Activated CD4-positive, alpha-beta T cell treated with anti-CD3 and anti-CD28 coated beads, Interleukin-2, amount 10 ng/mL, durations not matched to agents 24 days and 14 days (primary cell): ENCODE measurements around the gene CREG1. TPM values are rescaled to one million over a fixed set of nuclear protein-coding genes. Genes with fewer than 3 reads are reported as not detected.

Source experiments
- DNase-seq: peaks from one replicate; pipeline ENCODE4 v3.0.0; 2022
- H3K27ac Mint-ChIP-seq: one replicate; pipeline ENCODE4 v1.8.0; 2022; ENCODE audit warnings: mild to moderate bottlenecking, mixed read lengths
- H3K27me3 Mint-ChIP-seq: one replicate; pipeline ENCODE4 v1.8.0; 2022; ENCODE audit warnings: mixed read lengths
- H3K36me3 Mint-ChIP-seq: one replicate; pipeline ENCODE4 v1.8.0; 2022; ENCODE audit warnings: low read depth, mild to moderate bottlenecking, mixed read lengths
- H3K4me1 Mint-ChIP-seq: one replicate; pipeline ENCODE4 v1.8.0; 2021; ENCODE audit warnings: mixed read lengths
- H3K4me3 Mint-ChIP-seq: one replicate; pipeline ENCODE4 v1.8.0; 2022; ENCODE audit warnings: mild to moderate bottlenecking, moderate library complexity, mixed read lengths
- H3K9me3 Mint-ChIP-seq: one replicate; pipeline ENCODE4 v1.8.0; 2021; ENCODE audit warnings: mixed read lengths
- intact Hi-C: fragments of 100-400 bp; cut with micrococcal nuclease; formaldehyde crosslinking; loops from one replicate; pipeline ENCODE4 v1.15.1; 2023
- total RNA-seq: library from RNA; stranded (reverse); gene quantifications from 2 replicates; pipeline ENCODE4 v1.2.3, GENCODE V29; 2022

The CREG1 gene
- total RNA-seq, 1 donor from 2014 or later: 12.3 TPM

DNA sequence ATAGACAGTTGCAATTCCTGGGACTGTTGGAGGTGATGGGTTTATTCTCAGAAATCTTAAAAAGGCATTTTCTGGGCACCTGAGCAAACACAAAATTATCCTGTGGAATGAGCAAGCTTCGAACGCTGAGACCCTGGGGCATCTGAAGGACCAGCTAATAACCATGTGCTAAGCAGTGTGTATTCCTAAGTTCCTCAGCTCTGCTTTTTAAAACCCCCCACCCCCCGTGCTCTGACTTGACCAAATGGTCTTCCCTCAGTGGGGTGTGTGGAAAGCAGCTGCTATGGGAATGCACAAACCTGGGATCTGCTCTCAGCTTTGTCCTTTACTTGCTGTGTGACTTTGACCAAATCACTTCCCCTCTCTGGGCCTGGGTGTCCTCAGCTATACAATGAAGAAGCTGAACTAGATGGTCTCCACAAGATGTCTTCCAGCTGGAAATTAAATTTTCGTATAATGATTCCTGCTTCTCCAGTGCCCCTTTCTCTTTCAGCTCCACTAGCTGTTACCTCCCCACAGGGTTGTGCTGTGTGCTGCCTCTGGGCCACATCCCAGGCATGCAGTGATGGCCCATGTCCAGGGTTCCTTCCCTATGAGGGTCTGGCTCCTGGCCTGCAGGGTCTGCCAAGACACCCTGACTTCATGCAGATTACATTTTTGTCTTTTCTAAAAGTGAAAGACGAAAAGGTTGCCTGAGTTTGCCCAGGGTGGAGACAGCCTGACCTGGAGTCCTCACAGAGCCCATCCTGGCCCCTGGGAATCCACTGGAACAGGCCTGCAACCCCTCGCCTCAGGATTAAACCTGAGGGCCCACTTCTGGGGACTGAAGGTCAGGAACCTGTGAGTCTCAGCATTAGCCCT, 20.4 kb downstream of the CREG1 start:
- no peak for DNase-seq
- H3K9me3 Mint-ChIP-seq: no peaks in the 10 kb centered on the region
- no peak overlapping the region for H3K4me3 Mint-ChIP-seq
- intact Hi-C loops: loop anchor here (1.0 to 5.0 kb wide), 4 partner anchors 78 to 466 kb away; no protein-coding TSS in a partner anchor
- no peak overlapping the region for H3K27ac Mint-ChIP-seq
- H3K27me3 Mint-ChIP-seq: peaks cover 1% of the 10 kb centered on the region
- no peaks in the 10 kb centered on the region for H3K36me3 Mint-ChIP-seq
- H3K4me1 Mint-ChIP-seq: peaks cover 3% of the 10 kb centered on the region

GRCh38 chr1:167532375-167532774, 21.2 kb downstream of the CREG1 start:
- Mint-ChIP-seq H3K36me3 (no peaks in the 10 kb centered on the region), H3K27ac (no peak overlapping the region), H3K27me3 (peaks cover 1% of the 10 kb centered on the region), H3K4me1 (peaks cover 3% of the 10 kb centered on the region), H3K9me3 (no peaks in the 10 kb centered on the region), H3K4me3 (no peak overlapping the region)
- intact Hi-C loops: loop anchor here (2.0 to 5.0 kb wide), 3 partner anchors 78 to 465 kb away; no protein-coding TSS in a partner anchor
- DNase-seq: no peak

DNA sequence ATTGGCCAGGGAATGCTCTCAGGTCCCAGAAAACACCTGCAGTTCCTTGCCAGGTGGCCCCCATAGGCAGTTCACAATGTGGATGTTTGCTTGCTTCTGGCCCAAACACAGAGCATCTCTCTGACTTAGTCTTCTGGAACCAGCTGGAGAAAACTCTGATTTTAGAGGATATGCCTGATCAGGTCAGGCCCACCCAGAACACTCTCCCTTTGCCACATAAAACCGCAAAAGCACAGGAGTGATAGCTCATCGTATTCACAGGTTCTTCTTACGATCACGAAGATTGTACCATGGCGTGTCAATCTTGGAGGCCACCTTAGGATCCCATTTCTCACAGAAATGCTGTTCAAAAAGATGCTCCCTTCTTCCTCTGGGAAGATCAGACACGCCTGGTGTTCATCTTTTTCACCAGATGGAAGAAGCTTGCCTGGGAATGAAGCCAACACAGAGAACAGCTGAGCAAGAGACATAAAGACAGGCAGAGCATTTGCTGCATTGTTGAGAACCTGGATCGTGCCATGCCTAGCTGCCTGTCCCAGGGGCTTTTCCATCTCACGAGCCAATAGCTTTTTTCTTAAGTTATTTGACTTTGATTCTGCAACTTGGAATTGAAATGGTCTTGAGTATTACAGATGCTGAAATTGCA, 23.6 kb downstream of the CREG1 start:
- H3K27me3 Mint-ChIP-seq: peaks cover 10% of the 10 kb centered on the region
- no peak overlapping the region for H3K4me3 Mint-ChIP-seq

GRCh38 chr1:167528057-167528728, 25.4 kb downstream of the CREG1 start:
- intact Hi-C loops: no loop called here
- H3K27me3 Mint-ChIP-seq: peaks cover 15% of the 10 kb centered on the region
- peaks cover 9% of the 10 kb centered on the region for H3K4me1 Mint-ChIP-seq
- DNase-seq: no peak
- no peak overlapping the region for H3K27ac Mint-ChIP-seq
- no peaks in the 10 kb centered on the region for H3K9me3 Mint-ChIP-seq
- no peaks in the 10 kb centered on the region for H3K36me3 Mint-ChIP-seq
- no peak overlapping the region for H3K4me3 Mint-ChIP-seq

More for the DNA sequence above, 23.6 kb downstream of the CREG1 start:
- no peak for DNase-seq
- no peaks in the 10 kb centered on the region for H3K36me3 Mint-ChIP-seq
- intact Hi-C loops: loop anchor here (5.0 kb wide), 1 partner anchor 463 kb away; no protein-coding TSS in a partner anchor
- H3K27ac Mint-ChIP-seq: no peak overlapping the region
- peaks cover 9% of the 10 kb centered on the region for H3K4me1 Mint-ChIP-seq
- H3K9me3 Mint-ChIP-seq: no peaks in the 10 kb centered on the region

DNA sequence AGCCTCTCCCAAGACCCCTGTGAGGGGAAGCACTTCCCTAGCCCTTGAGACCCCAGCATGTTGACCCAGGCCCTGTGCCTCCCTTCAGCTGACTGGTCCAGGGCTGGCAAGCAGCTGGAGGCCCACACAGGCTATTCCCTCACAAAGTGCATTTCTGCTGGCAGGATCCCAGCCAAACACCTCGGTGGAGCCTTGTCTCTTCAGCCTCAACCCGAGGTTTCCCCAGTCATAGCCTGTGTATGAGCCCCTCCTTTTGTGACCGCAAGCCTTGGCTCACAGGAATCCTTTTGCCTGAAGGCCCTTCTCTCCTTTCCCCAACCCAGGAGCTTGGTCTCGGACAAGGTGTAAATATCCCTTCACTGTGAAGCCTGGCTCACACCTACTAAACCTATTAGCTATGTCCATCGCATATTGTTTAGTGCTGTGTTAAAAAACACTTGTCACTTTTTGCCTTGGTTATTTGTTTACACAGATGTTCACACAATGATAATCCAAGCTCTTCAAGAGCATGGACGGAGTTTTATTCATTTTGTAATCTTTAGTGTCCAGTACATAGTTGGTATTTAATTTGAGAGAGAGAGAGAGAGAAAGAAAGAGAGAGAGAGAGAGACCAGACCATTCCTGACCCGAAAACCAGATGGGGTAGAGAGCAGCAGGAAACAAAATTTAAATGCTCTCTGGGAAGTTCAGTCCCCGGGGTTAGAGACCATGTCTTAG, 26.7 kb downstream of the CREG1 start:
- Mint-ChIP-seq H3K4me3 (no peak overlapping the region), H3K4me1 (peaks cover 7% of the 10 kb centered on the region), H3K27me3 (peaks cover 20% of the 10 kb centered on the region), H3K36me3 (no peaks in the 10 kb centered on the region), H3K27ac (no peak overlapping the region), H3K9me3 (no peaks in the 10 kb centered on the region)
- intact Hi-C loops: no loop called here
- no peak for DNase-seq

- H3K27me3 Mint-ChIP-seq: peaks cover 23% of the 10 kb centered on the region
- H3K27ac Mint-ChIP-seq: no peak overlapping the region
- no peak for DNase-seq
- H3K4me1 Mint-ChIP-seq: peaks cover 10% of the 10 kb centered on the region
- intact Hi-C loops: no loop called here
- no peaks in the 10 kb centered on the region for H3K9me3 Mint-ChIP-seq
- H3K36me3 Mint-ChIP-seq: no peaks in the 10 kb centered on the region
- H3K4me3 Mint-ChIP-seq: no peak overlapping the region
Measured at GRCh38 chr1:167524651-167525050, 28.9 kb downstream of the CREG1 start.

GRCh38 chr1:167522246-167522645, 31.3 kb downstream of the CREG1 start:
- DNase-seq: no peak
- Mint-ChIP-seq H3K4me1 (peaks cover 19% of the 10 kb centered on the region), H3K9me3 (no peaks in the 10 kb centered on the region), H3K4me3 (no peak overlapping the region), H3K36me3 (peaks cover 11% of the 10 kb centered on the region), H3K27me3 (peaks cover 22% of the 10 kb centered on the region), H3K27ac (no peak overlapping the region)
- intact Hi-C loops: no loop called here

GRCh38 chr1:167520711-167521206, 32.8 kb downstream of the CREG1 start:
- intact Hi-C loops: no loop called here
- no peak for DNase-seq
- Mint-ChIP-seq H3K4me3 (no peak overlapping the region), H3K4me1 (peaks cover 27% of the 10 kb centered on the region), H3K27me3 (peaks cover 20% of the 10 kb centered on the region), H3K36me3 (peaks cover 26% of the 10 kb centered on the region), H3K9me3 (no peaks in the 10 kb centered on the region), H3K27ac (no peak overlapping the region)

- peaks cover 46% of the 10 kb centered on the region for H3K36me3 Mint-ChIP-seq
- peak within 1 kb of the TSS; percentile 99 for H3K4me3 Mint-ChIP-seq
- H3K9me3 Mint-ChIP-seq: no peaks in the 10 kb centered on the region
- intact Hi-C loops: loop anchor here (1.0 to 5.0 kb wide), 5 partner anchors 16 to 419 kb away; partner anchors contain the start of genes DCAF6 and MPC2
- peaks cover 9% of the 10 kb centered on the region for H3K27me3 Mint-ChIP-seq
- H3K27ac Mint-ChIP-seq: peak within 1 kb of the TSS; percentile 100
- peaks cover 37% of the 10 kb centered on the region for H3K4me1 Mint-ChIP-seq
- peak; percentile 92 for DNase-seq
Measured at GRCh38 chr1:167518331-167518700, 35.2 kb downstream of the CREG1 start, which contains the start of gene CD247. TSS of gene CD247 (minus strand) at chr1:167518529. CDS start at chr1:167518465, 64 bp downstream.

DNA sequence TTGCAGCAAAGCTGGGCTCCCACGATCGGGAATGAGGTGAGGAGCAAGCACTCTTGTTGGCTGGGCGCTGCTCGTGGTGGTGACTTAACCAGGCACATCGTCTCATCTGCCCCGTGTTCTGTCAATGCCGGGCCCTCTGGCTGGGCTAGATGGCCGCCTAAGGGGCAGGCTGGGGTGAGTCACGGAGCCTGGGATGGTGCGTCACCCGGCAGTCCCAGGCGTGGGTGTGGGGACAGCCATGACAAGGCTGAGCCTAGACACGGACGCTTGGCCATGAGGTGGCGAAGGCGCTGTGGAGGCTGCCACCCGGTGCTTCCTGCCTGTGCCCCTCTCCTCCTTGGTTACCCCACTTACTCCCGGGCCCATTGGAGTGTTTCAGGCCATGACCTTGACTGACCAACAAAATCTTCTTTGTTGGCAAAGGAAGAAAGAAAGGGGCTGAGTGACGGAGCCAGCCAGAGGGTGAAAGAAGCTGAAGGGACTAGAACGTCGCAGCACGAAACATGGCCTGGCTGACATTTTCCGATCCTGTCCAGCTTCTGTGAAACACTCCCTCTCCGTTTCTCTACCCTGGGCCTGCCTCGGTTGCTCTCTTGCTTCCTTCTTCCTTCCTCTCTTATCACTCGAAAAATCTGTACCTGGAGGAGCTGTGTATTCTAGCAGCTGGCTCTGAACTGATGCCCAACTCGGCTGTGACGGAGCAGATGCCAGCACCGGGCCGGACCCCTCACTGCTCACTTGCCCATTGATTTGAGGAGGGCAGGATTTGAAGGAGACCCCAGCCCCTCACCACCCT, 35.8 kb downstream of the CREG1 start:
- Mint-ChIP-seq H3K4me3 (peak overlapping the region; percentile 99), H3K27ac (peak overlapping the region; percentile 100), H3K27me3 (peaks cover 7% of the 10 kb centered on the region), H3K36me3 (peaks cover 49% of the 10 kb centered on the region), H3K9me3 (no peaks in the 10 kb centered on the region), H3K4me1 (peaks cover 39% of the 10 kb centered on the region)
- intact Hi-C loops: loop anchor here (1.0 to 5.0 kb wide), 9 partner anchors 17 to 420 kb away; partner anchors contain the start of genes CREG1, DCAF6, MPC2 and POU2F1
- DNase-seq: peak; percentile 93

- H3K9me3 Mint-ChIP-seq: no peaks in the 10 kb centered on the region
Measured at GRCh38 chr1:167516404-167517388, 36.9 kb downstream of the CREG1 start.

More at GRCh38 chr1:167516404-167517388, 36.9 kb downstream of the CREG1 start:
- peaks cover 3% of the 10 kb centered on the region for H3K27me3 Mint-ChIP-seq
- peak overlapping the region; percentile 99 for H3K4me3 Mint-ChIP-seq
- DNase-seq: peak; percentile 79
- peaks cover 49% of the 10 kb centered on the region for H3K4me1 Mint-ChIP-seq
- peaks cover 59% of the 10 kb centered on the region for H3K36me3 Mint-ChIP-seq
- peak overlapping the region; percentile 100 for H3K27ac Mint-ChIP-seq
- intact Hi-C loops: loop anchor here (1.0 to 5.0 kb wide), 5 partner anchors 37 to 421 kb away; partner anchors contain the start of genes CREG1, DCAF6, MPC2 and POU2F1
